Tibial nerve (tissue), 4 donors: ENCODE data around the gene SLC35A4.

Experiments
- CTCF ChIP-seq, 5 experiments: fragments of 200-600 bp in 3 of 5; fragments of 450-650 bp in 2 of 5; sonication (generic) in 3 of 5; IDR thresholded peaks; one replicate each; pipeline ENCODE4 v1.5.1; 2016 to 2019; ENCODE audit warnings: antibody characterized with exemption in 5 of 5, mild to moderate bottlenecking in 3 of 5, moderate library complexity in 2 of 5
- EP300 ChIP-seq, 2 donors: sonication (generic); formaldehyde crosslinking; IDR thresholded peaks; one replicate each; pipeline ENCODE4 v1.6.1; 2017; ENCODE audit warnings: antibody characterized with exemption in 2 of 2, mild to moderate bottlenecking in 1 of 2
- POLR2A ChIP-seq, 2 donors: fragments of 450-650 bp; IDR thresholded peaks; one replicate each; pipeline ENCODE4 v1.6.1; 2017; ENCODE audit warnings: antibody characterized with exemption in 2 of 2, mild to moderate bottlenecking in 2 of 2, moderate library complexity in 2 of 2

DNA sequence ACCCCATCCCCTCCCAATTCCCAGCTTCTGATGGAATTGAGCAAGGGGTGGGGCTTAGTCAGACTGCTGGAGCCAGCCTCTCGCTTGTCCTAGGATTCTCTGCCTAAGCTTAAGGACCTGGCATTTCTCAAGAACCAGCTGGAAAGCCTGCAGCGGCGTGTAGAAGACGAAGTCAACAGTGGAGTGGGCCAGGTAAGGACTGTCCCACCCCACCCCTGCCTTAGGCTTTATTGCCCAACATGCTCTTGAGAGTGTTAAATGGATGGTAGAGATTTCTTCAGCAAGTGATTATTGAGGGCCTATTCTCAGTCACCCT is 1.1 kb downstream of the SLC35A4 start:
- no peak for TF ChIP-seq POLR2A (IDR thresholded peaks at IDR 0.05)
- TF ChIP-seq EP300 (IDR thresholded peaks at IDR 0.05): no peak
- no peak for TF ChIP-seq CTCF (IDR thresholded peaks at IDR 0.05)
